Lower lobe of right lung (tissue), 2 donors: ENCODE measurements around the gene CPLX1. TPM values are rescaled to one million over a fixed set of nuclear protein-coding genes. Genes with fewer than 3 reads are reported as not detected.

Source experiments
- ATAC-seq, 2 donors: fragments of 200-7000 bp; cut with Tn5 transposase; one replicate each; pipeline ENCODE4 v1.9.1; 2020 to 2022; ENCODE audit warnings: mild to moderate bottlenecking in 2 of 2, moderate library complexity in 2 of 2
- DNase-seq: peaks from one replicate; pipeline ENCODE4 v3.0.0-alpha.2; 2020
- H3K27ac ChIP-seq: fragments of 200-600 bp; one replicate; pipeline ENCODE4 v1.8.0; 2022
- H3K27me3 ChIP-seq: fragments of 200-600 bp; one replicate; pipeline ENCODE4 v1.8.0; 2022; ENCODE audit warnings: low read depth
- H3K36me3 ChIP-seq: fragments of 200-600 bp; one replicate; pipeline ENCODE4 v1.8.0; 2022; ENCODE audit warnings: mild to moderate bottlenecking
- H3K4me1 ChIP-seq: fragments of 200-600 bp; one replicate; pipeline ENCODE4 v1.8.0; 2022
- H3K4me3 ChIP-seq: fragments of 200-600 bp; one replicate; pipeline ENCODE4 v1.8.0; 2022; ENCODE audit warnings: mild to moderate bottlenecking
- H3K9me3 ChIP-seq: fragments of 200-600 bp; one replicate; pipeline ENCODE4 v1.8.0; 2022
- intact Hi-C: fragments of 100-400 bp; cut with DNase I; formaldehyde crosslinking; loops from one replicate; pipeline ENCODE4 v1.11.0; 2022
- total RNA-seq: library from RNA; stranded (reverse); fragmentation: NEBNext Ultra II Directional; extraction: Animal tissue kit (Norgen Biotek cat#: 25700); gene quantifications from one replicate; pipeline ENCODE4 v1.2.1, GENCODE V29; 2021
- TF ChIP-seq, protein P1 (sequence below): fragments of 200-600 bp; IDR thresholded peaks from one replicate; pipeline ENCODE4 v1.8.0; 2022; ENCODE audit warnings: antibody characterized with exemption, mild to moderate bottlenecking
- donor health status: DM: no; HTN: yes; CAD: no; lungs with severe emphysema.

Gene CPLX1
- total RNA-seq, 1 donor from 2014 or later, result 3.9 TPM

DNA sequence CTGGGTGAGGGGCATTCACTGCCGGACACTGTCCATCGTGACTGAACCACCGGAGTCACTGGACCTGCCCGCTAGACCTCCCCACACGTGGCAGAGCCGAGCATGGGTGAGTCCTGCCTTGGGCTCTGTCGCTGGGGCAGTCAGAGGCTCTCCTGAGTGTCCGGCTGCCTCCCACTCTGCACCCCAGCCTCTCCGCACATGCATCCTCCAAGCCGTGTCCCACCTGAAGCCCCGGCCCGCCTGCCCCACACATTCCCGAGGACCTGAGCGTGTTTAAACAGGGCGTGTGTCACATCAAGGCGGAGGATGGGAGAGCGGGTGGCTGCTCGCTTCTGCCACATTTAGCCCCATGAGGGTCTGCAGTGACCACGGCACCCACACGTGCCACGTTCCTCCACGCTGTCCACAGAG is 4.7 kb downstream of the CPLX1 start:
- Histone ChIP-seq H3K36me3 (no peaks in the 10 kb centered on the region), H3K9me3 (no peaks in the 10 kb centered on the region), H3K27me3 (peaks cover 66% of the 10 kb centered on the region), H3K27ac (no peak overlapping the region), H3K4me3 (no peak overlapping the region), H3K4me1 (no peaks in the 10 kb centered on the region)
- TF ChIP-seq, protein P1, sequence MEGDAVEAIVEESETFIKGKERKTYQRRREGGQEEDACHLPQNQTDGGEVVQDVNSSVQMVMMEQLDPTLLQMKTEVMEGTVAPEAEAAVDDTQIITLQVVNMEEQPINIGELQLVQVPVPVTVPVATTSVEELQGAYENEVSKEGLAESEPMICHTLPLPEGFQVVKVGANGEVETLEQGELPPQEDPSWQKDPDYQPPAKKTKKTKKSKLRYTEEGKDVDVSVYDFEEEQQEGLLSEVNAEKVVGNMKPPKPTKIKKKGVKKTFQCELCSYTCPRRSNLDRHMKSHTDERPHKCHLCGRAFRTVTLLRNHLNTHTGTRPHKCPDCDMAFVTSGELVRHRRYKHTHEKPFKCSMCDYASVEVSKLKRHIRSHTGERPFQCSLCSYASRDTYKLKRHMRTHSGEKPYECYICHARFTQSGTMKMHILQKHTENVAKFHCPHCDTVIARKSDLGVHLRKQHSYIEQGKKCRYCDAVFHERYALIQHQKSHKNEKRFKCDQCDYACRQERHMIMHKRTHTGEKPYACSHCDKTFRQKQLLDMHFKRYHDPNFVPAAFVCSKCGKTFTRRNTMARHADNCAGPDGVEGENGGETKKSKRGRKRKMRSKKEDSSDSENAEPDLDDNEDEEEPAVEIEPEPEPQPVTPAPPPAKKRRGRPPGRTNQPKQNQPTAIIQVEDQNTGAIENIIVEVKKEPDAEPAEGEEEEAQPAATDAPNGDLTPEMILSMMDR, result no peak
- no peak for DNase-seq
- intact Hi-C loops, result no loop called here
- ATAC-seq, result no peak

DNA sequence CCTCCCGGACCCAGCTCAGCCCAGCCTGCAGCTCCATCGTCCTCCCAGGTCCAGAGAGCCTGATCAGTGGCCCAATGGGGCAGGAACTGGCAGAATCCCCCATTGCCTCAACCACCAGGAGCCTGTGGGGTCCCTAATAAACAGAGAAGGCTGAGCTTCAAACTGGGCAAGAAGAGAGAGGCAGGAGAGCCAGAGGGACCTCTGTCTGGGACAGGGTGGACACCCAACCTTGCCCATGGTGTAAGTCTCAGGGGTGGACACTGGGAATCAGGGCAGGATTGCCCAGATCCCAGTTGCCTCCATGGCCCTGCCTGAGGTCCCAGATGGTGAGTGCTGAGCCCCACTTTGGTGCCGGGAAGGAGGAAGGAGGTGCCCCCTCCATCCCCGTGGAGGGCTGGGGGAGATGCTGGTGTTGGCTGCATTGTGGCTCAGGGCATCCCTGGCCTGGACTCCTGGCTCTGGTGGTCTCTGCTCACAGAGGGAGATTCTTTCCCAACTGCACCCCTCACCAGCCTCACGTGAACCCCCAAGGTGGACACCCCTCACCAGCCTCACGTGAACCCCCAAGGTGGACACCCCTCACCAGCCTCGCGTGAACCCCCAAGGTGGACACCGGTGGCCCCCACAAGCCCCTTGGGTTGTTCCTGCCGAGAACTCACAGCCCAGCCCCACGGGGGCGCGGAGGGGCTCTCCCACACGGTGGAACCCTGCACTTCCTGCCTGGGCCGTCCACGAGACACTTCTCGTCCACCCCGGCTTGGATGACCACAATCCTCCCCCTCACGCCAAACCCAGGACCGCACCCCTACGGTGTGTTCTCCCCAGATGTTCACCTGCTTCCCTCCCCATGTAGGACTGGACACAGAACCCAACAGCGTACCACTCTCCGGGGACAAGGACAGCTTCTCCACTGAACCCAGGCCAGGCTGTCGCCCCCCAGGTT is 5.4 kb downstream of the CPLX1 start:
- DNase-seq, result no peak
- H3K27ac ChIP-seq, result no peak overlapping the region
- no peak overlapping the region for H3K4me3 ChIP-seq
- TF ChIP-seq, protein P1, result no peak
- ATAC-seq, result no peak
- peaks cover 66% of the 10 kb centered on the region for H3K27me3 ChIP-seq
- H3K4me1 ChIP-seq, result no peaks in the 10 kb centered on the region
- no peaks in the 10 kb centered on the region for H3K36me3 ChIP-seq
- no peaks in the 10 kb centered on the region for H3K9me3 ChIP-seq
- intact Hi-C loops, result no loop called here

DNA sequence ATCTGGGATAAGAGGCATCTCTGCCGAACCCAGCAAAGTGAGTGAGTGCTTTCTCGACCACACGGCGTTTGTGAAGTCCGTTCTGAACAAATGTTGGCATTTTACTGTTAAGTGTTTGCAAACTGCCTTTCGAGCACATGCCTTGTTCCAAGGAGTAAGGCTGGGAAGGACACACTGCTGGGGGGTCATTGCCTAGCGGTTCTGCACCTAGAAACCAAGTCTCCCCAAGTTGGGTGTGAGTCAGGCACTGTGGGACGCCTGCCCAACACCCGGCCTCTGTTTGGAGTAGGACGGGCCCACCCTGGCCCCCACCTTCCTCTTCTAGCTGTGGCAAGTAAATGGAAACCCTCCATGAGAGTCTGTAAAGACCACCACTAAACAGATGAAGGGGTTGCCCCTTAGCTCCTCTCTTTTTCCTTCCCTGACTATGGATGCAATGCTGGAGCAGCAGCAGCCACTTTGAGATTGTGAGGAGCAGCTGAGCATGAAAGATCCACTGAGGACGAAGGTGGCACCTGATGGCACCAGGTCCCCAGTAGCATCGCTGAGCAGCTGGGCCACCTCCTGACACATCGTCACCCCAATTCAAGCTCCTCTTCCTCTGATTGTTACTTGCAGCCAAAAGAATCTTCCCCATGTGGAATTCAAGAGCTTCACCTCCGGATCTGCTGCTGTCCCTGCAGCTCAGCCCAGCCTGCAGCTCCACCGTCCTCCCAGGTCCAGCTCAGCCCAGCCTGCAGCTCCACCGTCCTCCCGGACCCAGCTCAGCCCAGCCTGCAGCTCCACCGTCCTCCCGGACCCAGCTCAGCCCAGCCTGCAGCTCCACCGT is 6.3 kb downstream of the CPLX1 start:
- peaks cover 62% of the 10 kb centered on the region for H3K27me3 ChIP-seq
- intact Hi-C loops, result no loop called here
- no peak for DNase-seq

DNA sequence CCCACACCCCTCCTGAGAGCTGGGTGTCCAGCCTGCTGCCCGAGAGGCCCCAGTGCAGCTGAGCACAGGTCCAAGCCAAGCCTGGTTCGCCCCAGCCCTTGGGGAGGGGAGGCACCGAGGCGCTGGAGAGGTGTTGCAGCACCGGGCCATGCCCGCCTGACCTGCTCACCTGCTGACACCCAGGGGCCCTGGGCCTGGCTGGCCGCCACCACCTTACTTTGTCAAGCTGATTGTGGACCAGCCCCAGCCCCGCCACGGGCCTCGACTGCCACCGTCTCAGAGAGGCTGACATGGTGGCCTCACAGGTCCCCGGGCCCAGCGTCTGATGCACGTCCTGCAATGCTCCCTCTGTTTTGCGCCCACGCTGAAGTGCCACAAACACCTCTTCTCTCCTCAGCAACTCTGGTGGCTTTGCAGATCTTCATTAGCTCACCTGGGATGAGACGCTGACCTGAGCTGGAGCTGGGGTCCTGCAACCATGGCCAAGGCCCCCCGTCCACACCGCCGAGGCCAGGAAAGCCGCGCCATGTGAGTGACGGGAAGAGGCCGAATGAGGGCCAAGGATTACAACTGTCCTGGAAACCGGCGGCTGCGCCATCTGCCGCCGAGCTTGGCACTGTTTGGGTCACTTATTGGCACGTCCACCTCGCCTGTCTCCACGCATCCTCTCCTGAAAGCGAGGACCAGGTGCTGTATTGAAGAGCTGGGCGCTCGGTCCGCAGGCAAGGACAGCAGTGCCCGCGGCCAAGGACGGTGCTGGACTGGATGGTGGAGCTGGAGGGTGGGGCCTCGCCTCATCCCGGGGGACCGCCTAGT is 7.6 kb downstream of the CPLX1 start:
- H3K36me3 ChIP-seq, result no peaks in the 10 kb centered on the region
- no peak for ATAC-seq
- no peak overlapping the region for H3K27ac ChIP-seq
- H3K4me3 ChIP-seq, result no peak overlapping the region
- intact Hi-C loops, result no loop called here
- no peak for DNase-seq
- peaks cover 54% of the 10 kb centered on the region for H3K27me3 ChIP-seq
- H3K4me1 ChIP-seq, result no peaks in the 10 kb centered on the region
- TF ChIP-seq, protein P1, result no peak
- H3K9me3 ChIP-seq, result no peaks in the 10 kb centered on the region

More for the DNA sequence above, 6.3 kb downstream of the CPLX1 start:
- H3K4me1 ChIP-seq, result no peaks in the 10 kb centered on the region
- no peak for ATAC-seq
- H3K36me3 ChIP-seq, result no peaks in the 10 kb centered on the region
- TF ChIP-seq, protein P1, result no peak
- H3K9me3 ChIP-seq, result no peaks in the 10 kb centered on the region
- no peak overlapping the region for H3K27ac ChIP-seq
- no peak overlapping the region for H3K4me3 ChIP-seq
